Mesenchymal stem cell (in vitro differentiated cells and primary cell): ENCODE data around the gene GSG1.

Experiments
- DNase-seq: peaks from one replicate; pipeline ENCODE4 v3.0.0-alpha.2; 2013
- H2AFZ ChIP-seq: one replicate; pipeline ENCODE4 v1.6.1; 2013; ENCODE audit warnings: low read depth, mild to moderate bottlenecking, control low read depth, inconsistent platforms, low read length, moderate library complexity
- H2AK5ac ChIP-seq: 2 replicates; pipeline ENCODE4 v1.6.1; 2013; ENCODE audit warnings: low read length, moderate library complexity, mild to moderate bottlenecking, inconsistent platforms; ENCODE audit not compliant: severe bottlenecking
- H2BK120ac ChIP-seq: one replicate; pipeline ENCODE4 v1.6.1; 2013; ENCODE audit warnings: low read depth, mild to moderate bottlenecking, inconsistent platforms, low read length, moderate library complexity
- H2BK12ac ChIP-seq, 2 experiments: one replicate each; pipeline ENCODE4 v1.6.1; 2013; ENCODE audit warnings: inconsistent platforms in 2 of 2, low read length in 2 of 2, mild to moderate bottlenecking in 2 of 2, moderate library complexity in 2 of 2, control low read depth in 1 of 2
- H2BK15ac ChIP-seq: one replicate; pipeline ENCODE4 v1.6.1; 2013; ENCODE audit warnings: mild to moderate bottlenecking, low read depth, inconsistent platforms; ENCODE audit not compliant: poor library complexity, severe bottlenecking
- H2BK5ac ChIP-seq: 2 replicates; pipeline ENCODE4 v1.6.1; 2013; ENCODE audit warnings: low read depth, mild to moderate bottlenecking, low read length, control low read depth, inconsistent platforms; ENCODE audit not compliant: poor library complexity, severe bottlenecking
- H3K14ac ChIP-seq, 2 experiments: one replicate each; pipeline ENCODE4 v1.6.1; 2013; ENCODE audit warnings: inconsistent platforms in 2 of 2, low read length in 2 of 2, control low read depth in 1 of 2, mild to moderate bottlenecking in 1 of 2, moderate library complexity in 1 of 2
- H3K18ac ChIP-seq, 2 experiments: one replicate each; pipeline ENCODE4 v1.6.1; 2013; ENCODE audit warnings: inconsistent platforms in 2 of 2, low read length in 2 of 2, control low read depth in 1 of 2, low read depth in 1 of 2, mild to moderate bottlenecking in 1 of 2
- H3K23ac ChIP-seq, 2 experiments: one replicate each; pipeline ENCODE4 v1.6.1; 2013; ENCODE audit warnings: inconsistent platforms in 2 of 2, low read length in 2 of 2, mild to moderate bottlenecking in 2 of 2, moderate library complexity in 2 of 2, control low read depth in 1 of 2
- H3K27ac ChIP-seq: 2 replicates; pipeline ENCODE4 v1.5.1; 2013; ENCODE audit warnings: mild to moderate bottlenecking, moderate library complexity, low read length, control low read depth, inconsistent platforms; ENCODE audit not compliant: poor library complexity, severe bottlenecking
- H3K27me3 ChIP-seq, 2 experiments: 2 replicates each; pipeline versions ENCODE4 v1.6.1 to v1.7.0; 2013; ENCODE audit warnings: low read length in 2 of 2, mild to moderate bottlenecking in 2 of 2, moderate library complexity in 2 of 2, control low read depth in 1 of 2, inconsistent platforms in 1 of 2; ENCODE audit not compliant: control insufficient read depth in 1 of 2, insufficient read depth in 1 of 2
- H3K36me3 ChIP-seq, 2 experiments: 2 replicates each; pipeline versions ENCODE4 v1.6.1 to v1.7.0; 2013; ENCODE audit warnings: low read length in 2 of 2, control low read depth in 1 of 2, inconsistent platforms in 1 of 2, low read depth in 1 of 2, mild to moderate bottlenecking in 1 of 2; ENCODE audit not compliant: insufficient read depth in 2 of 2, control insufficient read depth in 1 of 2
- H3K4ac ChIP-seq, 2 experiments: one replicate each; pipeline ENCODE4 v1.6.1; 2013; ENCODE audit warnings: inconsistent platforms in 2 of 2, low read length in 2 of 2, mild to moderate bottlenecking in 2 of 2, moderate library complexity in 2 of 2, control low read depth in 1 of 2, low read depth in 1 of 2
- H3K4me1 ChIP-seq: 2 replicates; pipeline ENCODE4 v1.6.1; 2013; ENCODE audit warnings: low read depth, low read length, control low read depth; ENCODE audit not compliant: control insufficient read depth, insufficient read depth
- H3K4me2 ChIP-seq: 2 replicates; pipeline ENCODE4 v1.6.1; 2013; ENCODE audit warnings: low read length, mild to moderate bottlenecking, inconsistent platforms; ENCODE audit not compliant: poor library complexity, severe bottlenecking
- H3K4me3 ChIP-seq, 2 experiments: 2 replicates each; pipeline versions ENCODE4 v1.5.1 to v1.7.0; 2013; ENCODE audit warnings: low read length in 2 of 2, mild to moderate bottlenecking in 2 of 2, control low read depth in 1 of 2, low read depth in 1 of 2; ENCODE audit not compliant: insufficient read depth in 1 of 2
- H3K79me1 ChIP-seq: replicated peaks from 2 replicates; pipeline ENCODE4 v1.6.1; 2013; ENCODE audit warnings: mild to moderate bottlenecking, control low read depth, low read length, inconsistent platforms; ENCODE audit not compliant: poor library complexity, severe bottlenecking
- H3K9ac ChIP-seq: 2 replicates; pipeline ENCODE4 v1.7.0; 2013; ENCODE audit warnings: mild to moderate bottlenecking, low read length, moderate library complexity
- H3K9me3 ChIP-seq: 2 replicates; pipeline ENCODE4 v1.7.0; 2013; ENCODE audit warnings: mild to moderate bottlenecking, low read length; ENCODE audit not compliant: control insufficient read depth
- H4K8ac ChIP-seq: one replicate; pipeline ENCODE4 v1.6.1; 2013; ENCODE audit warnings: inconsistent platforms, mild to moderate bottlenecking, low read length, moderate library complexity
- H4K91ac ChIP-seq: one replicate; pipeline ENCODE4 v1.6.1; 2013; ENCODE audit warnings: mild to moderate bottlenecking, low read length, inconsistent platforms
- WGBS: methylation state at CpG from one replicate; pipeline ENCODE4 v1.1.7; 2013; ENCODE audit warnings: mixed read lengths; 5-methylcytosine and 5-hydroxymethylcytosine counted together

GSG1 gene

DNA sequence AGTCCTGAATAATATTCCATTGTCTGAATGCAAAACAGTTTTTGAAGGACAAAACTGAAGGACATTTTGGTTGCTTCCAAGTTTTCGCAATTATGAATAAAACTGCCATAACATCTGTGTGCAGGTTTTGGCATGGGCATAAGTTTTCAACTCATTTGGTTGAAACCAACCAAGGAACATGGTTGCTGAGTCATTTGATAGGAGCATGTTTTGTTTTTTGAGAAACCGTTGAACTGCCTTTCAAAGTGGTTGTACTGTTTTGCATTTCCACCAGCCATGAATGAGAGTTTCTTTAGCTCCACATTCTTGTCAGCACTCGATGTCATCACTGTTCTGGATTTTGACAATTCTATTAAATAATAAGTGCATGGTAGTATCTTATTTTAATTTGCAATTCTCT is 23.0 kb upstream of the GSG1 start:
- Histone ChIP-seq H3K36me3 (no peaks in the 10 kb centered on the region), H2BK120ac (no peak overlapping the region), H2AFZ (no peak overlapping the region), H3K27ac (no peak overlapping the region), H3K9ac (no peak overlapping the region), H3K18ac (no peak overlapping the region), H4K91ac (no peak overlapping the region), H3K23ac (no peak overlapping the region), H3K4me3 (no peak overlapping the region), H2BK5ac (no peak overlapping the region), H3K14ac (no peak overlapping the region), H3K9me3 (no peaks in the 10 kb centered on the region), H2BK15ac (no peak overlapping the region), H3K4ac (no peak overlapping the region), H3K4me2 (no peak overlapping the region), H3K27me3 (no peaks in the 10 kb centered on the region), H2BK12ac (no peak overlapping the region), H3K4me1 (peaks cover 7% of the 10 kb centered on the region), H3K79me1 (no peaks in the 10 kb centered on the region), H4K8ac (no peak overlapping the region), H2AK5ac (no peak overlapping the region)
- no peak for DNase-seq
- 99% methylated on average over 2 of the region's 3 CpGs for WGBS

- no peak overlapping the region for H2BK5ac ChIP-seq
- no peak overlapping the region for H3K18ac ChIP-seq
- H2BK120ac ChIP-seq, result no peak overlapping the region
- H4K8ac ChIP-seq, result no peak overlapping the region
- H3K27ac ChIP-seq, result no peak overlapping the region
- H4K91ac ChIP-seq, result no peak overlapping the region
- no peak overlapping the region for H2AFZ ChIP-seq
- H3K4me2 ChIP-seq, result no peak overlapping the region
- no peak overlapping the region for H3K9ac ChIP-seq
- H3K79me1 ChIP-seq, result no peaks in the 10 kb centered on the region
- peaks cover 4% of the 10 kb centered on the region for H3K4me1 ChIP-seq
- H2AK5ac ChIP-seq, result no peak overlapping the region
- H3K36me3 ChIP-seq, result no peaks in the 10 kb centered on the region
- H3K27me3 ChIP-seq, result no peaks in the 10 kb centered on the region
- H2BK15ac ChIP-seq, result no peak overlapping the region
- no peak overlapping the region for H2BK12ac ChIP-seq
- WGBS, result 100% methylated on average over 2 of the region's 2 CpGs
- H3K23ac ChIP-seq, result no peak overlapping the region
- no peak overlapping the region for H3K14ac ChIP-seq
- H3K4ac ChIP-seq, result no peak overlapping the region
- no peak overlapping the region for H3K4me3 ChIP-seq
- no peak for DNase-seq
- H3K9me3 ChIP-seq, result no peaks in the 10 kb centered on the region
Observed at GRCh38 chr12:13125996-13126395, 22.5 kb upstream of the GSG1 start.

DNA sequence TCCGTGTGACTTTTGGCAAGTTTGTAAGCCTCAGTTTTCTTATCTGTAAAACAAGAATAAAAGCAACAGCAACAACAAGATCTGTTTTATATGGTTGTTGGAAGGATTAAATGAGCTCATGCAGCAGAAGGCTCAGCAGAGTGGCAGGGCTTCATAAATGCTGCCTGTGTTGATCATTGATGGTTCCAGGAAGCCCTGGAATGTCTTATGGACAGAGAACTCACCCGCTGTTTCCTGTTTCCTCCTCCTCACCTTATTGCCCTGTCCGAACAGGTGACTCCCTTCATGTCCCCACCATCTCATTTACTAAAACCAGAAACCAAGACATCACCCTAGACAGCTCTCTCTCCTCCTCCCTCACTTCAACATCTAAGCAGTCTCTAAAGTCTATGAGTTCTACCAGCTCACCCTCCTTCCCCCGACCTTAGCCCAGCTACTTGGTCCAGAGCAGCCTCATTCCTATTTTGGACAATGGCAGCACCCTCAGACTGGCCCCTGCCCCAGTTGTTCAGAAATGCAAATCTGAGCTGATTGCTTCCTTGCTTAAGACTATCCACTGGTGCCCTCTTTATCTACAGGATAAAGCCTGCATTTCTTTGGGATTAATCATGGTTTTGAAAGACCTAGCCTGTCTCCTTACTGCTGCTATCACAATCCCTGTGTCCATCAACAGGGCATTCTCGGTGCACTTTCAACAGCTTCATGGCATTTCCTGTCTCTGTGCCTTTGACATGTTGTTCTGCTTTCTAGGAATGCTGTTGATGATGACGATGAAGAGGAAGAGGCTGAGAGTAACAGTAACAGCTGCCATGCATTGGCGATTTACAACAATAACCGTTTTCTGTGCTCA is 21.4 kb upstream of the GSG1 start:
- H3K23ac ChIP-seq, result no peak overlapping the region
- no peak overlapping the region for H3K4ac ChIP-seq
- H3K27ac ChIP-seq, result no peak overlapping the region
- H3K9me3 ChIP-seq, result no peaks in the 10 kb centered on the region
- H2BK5ac ChIP-seq, result no peak overlapping the region
- no peak overlapping the region for H3K4me2 ChIP-seq
- no peak overlapping the region for H2AK5ac ChIP-seq
- H3K9ac ChIP-seq, result no peak overlapping the region
- no peak overlapping the region for H3K4me3 ChIP-seq
- H3K14ac ChIP-seq, result no peak overlapping the region
- no peak overlapping the region for H4K8ac ChIP-seq
- no peak overlapping the region for H2BK120ac ChIP-seq
- no peaks in the 10 kb centered on the region for H3K27me3 ChIP-seq
- no peak overlapping the region for H4K91ac ChIP-seq
- DNase-seq, result peak; percentile 68
- no peak overlapping the region for H2BK12ac ChIP-seq
- peaks cover 2% of the 10 kb centered on the region for H3K4me1 ChIP-seq
- H3K36me3 ChIP-seq, result no peaks in the 10 kb centered on the region
- no peaks in the 10 kb centered on the region for H3K79me1 ChIP-seq
- 54% methylated on average over 7 of the region's 8 CpGs for WGBS
- H2AFZ ChIP-seq, result no peak overlapping the region
- no peak overlapping the region for H2BK15ac ChIP-seq
- peak overlapping the region in 1 of 2 experiments; percentile 63 for H3K18ac ChIP-seq

DNA sequence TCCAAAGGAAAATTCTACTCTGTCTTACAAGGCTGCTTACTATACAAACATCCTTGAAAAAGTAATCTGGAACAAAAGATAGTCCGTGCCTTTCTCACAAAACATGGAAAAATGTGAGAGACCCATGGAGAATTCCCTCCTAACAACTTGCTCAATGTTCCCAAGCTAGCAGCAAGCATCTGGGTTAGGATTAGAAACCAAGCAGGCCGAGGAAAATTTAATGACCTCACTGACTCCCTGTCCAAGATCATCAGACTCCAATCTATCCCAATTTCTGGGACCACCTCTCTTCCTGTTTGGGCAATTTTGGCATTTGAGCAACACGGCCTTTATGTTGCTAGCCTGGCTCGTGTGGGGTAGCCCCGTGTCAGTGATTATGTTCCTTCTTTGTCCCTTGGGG is 18.1 kb upstream of the GSG1 start:
- Histone ChIP-seq H3K23ac (no peak overlapping the region), H2AK5ac (no peak overlapping the region), H3K9ac (no peak overlapping the region), H4K91ac (no peak overlapping the region), H3K27me3 (no peaks in the 10 kb centered on the region), H2BK15ac (no peak overlapping the region), H3K4me1 (peaks cover 3% of the 10 kb centered on the region), H3K27ac (no peak overlapping the region), H2AFZ (no peak overlapping the region), H2BK5ac (no peak overlapping the region), H3K4ac (peak overlapping the region in 1 of 2 experiments; percentile 2), H3K18ac (no peak overlapping the region), H2BK120ac (no peak overlapping the region), H3K9me3 (no peaks in the 10 kb centered on the region), H2BK12ac (no peak overlapping the region), H3K79me1 (no peaks in the 10 kb centered on the region), H3K4me2 (no peak overlapping the region), H3K14ac (no peak overlapping the region), H3K4me3 (no peak overlapping the region), H4K8ac (no peak overlapping the region), H3K36me3 (no peaks in the 10 kb centered on the region)
- no peak for DNase-seq
- 93% methylated on average over 5 of the region's 5 CpGs for whole genome bisulfite sequencing
